ENCODE data around the gene UBA52. TPM values are rescaled to one million over a fixed set of nuclear protein-coding genes. Genes with fewer than 3 reads are reported as not detected.

UBA52 gene
- total and polyA plus RNA-seq, 2 of the 13 experiments (the other 11 are each of a cell fraction or from before 2014, with no cell fraction given), result 959 to 1,782 TPM

GRCh38 chr19:18571564-18572344 is at the start of gene UBA52 (continued):
- TF ChIP-seq ZNF687 (CRISPR knock-in tag; IDR thresholded peaks at IDR 0.05), result peak; percentile 96
- TF ChIP-seq ZNF629 (CRISPR knock-in tag; conservative IDR thresholded peaks at IDR 0.05), result no peak
- no peak for TF ChIP-seq IKZF1 (IDR thresholded peaks at IDR 0.05)
- peak; percentile 91 for TF ChIP-seq MAZ (IDR thresholded peaks at IDR 0.05; ENCODE audit: borderline replicate concordance, low read depth, low read length)
- TF ChIP-seq MAZ (CRISPR knock-in tag; IDR thresholded peaks at IDR 0.05; ENCODE audit: low read depth), result peak; percentile 97
- TF ChIP-seq IKZF5 (CRISPR knock-in tag; IDR thresholded peaks at IDR 0.05), result peak; percentile 96
- no peak for TF ChIP-seq CBX2 (IDR thresholded peaks at IDR 0.05; ENCODE audit: low read depth, low read length)
- no peak for TF ChIP-seq CBX2 (CRISPR knock-in tag; IDR thresholded peaks at IDR 0.05; ENCODE audit: low read depth)
- peak; percentile 97 for TF ChIP-seq ELF1 (CRISPR knock-in tag; IDR thresholded peaks at IDR 0.05)
- TF ChIP-seq SYNCRIP (IDR thresholded peaks at IDR 0.05; ENCODE audit: insufficient read depth, low read depth, low read length), result no peak
- TF ChIP-seq ZNF382 (CRISPR knock-in tag; IDR thresholded peaks at IDR 0.05; ENCODE audit: borderline replicate concordance), result no peak
- TF ChIP-seq ZNF607 (CRISPR knock-in tag; IDR thresholded peaks at IDR 0.05; ENCODE audit: borderline replicate concordance), result 0 out of 2 replicates have a peak, but pooled peaks have one; percentile 18
- no peak for TF ChIP-seq ZNF235 (CRISPR knock-in tag; IDR thresholded peaks at IDR 0.05; ENCODE audit: borderline replicate concordance)
- TF ChIP-seq ZMAT3 (CRISPR knock-in tag; conservative IDR thresholded peaks at IDR 0.05), result peak; percentile 61
- peak; percentile 94 for TF ChIP-seq CREM (IDR thresholded peaks at IDR 0.05)
- peak; percentile 73 for TF ChIP-seq CREM (CRISPR knock-in tag; IDR thresholded peaks at IDR 0.05)
- TF ChIP-seq ZNF205 (CRISPR knock-in tag; IDR thresholded peaks at IDR 0.05), result peak; percentile 42; the same call in 1 of the 2 replicates
- no peak for TF ChIP-seq ZNF180 (CRISPR knock-in tag; IDR thresholded peaks at IDR 0.05; ENCODE audit: borderline replicate concordance, low read depth)
- no peak for TF ChIP-seq HDAC6 (IDR thresholded peaks at IDR 0.05; ENCODE audit: low read depth, low read length)
- TF ChIP-seq CHCHD3 (CRISPR knock-in tag; IDR thresholded peaks at IDR 0.05), result 0 out of 2 replicates have a peak, but pooled peaks have one; percentile 68
- TF ChIP-seq NR0B2 (CRISPR knock-in tag; IDR thresholded peaks at IDR 0.05), result peak; percentile 90; the same call in 1 of the 2 replicates
- TF ChIP-seq, protein P1, sequence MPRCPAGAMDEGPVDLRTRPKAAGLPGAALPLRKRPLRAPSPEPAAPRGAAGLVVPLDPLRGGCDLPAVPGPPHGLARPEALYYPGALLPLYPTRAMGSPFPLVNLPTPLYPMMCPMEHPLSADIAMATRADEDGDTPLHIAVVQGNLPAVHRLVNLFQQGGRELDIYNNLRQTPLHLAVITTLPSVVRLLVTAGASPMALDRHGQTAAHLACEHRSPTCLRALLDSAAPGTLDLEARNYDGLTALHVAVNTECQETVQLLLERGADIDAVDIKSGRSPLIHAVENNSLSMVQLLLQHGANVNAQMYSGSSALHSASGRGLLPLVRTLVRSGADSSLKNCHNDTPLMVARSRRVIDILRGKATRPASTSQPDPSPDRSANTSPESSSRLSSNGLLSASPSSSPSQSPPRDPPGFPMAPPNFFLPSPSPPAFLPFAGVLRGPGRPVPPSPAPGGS (CRISPR knock-in tag; IDR thresholded peaks at IDR 0.05), result peak; percentile 90
